Endothelial cell of umbilical vein (primary cell): Measurements from ENCODE around the gene PPM1F. TPM values are rescaled to one million over a fixed set of nuclear protein-coding genes. Genes with fewer than 3 reads are reported as not detected.

Experiments
- BruUV-seq: library from RNA; stranded (reverse); fragments of 400-500 nt; replicated peaks from 2 replicates; lab custom pipeline; 2021; lab: Mats Ljungman, UMichigan
- CTCF ChIA-PET: fragments of 300-600, 350-600 bp; sonication (Branson Sonifier 250); formaldehyde crosslinking; loops from one replicate; lab custom pipeline; 2021; ENCODE audit warnings: antibody characterized with exemption, inconsistent platforms; lab: Charles Lee
- POLR2A ChIA-PET: fragments of 300-600, 350-600 bp; sonication (Branson Sonifier 250); formaldehyde crosslinking; loops from one replicate; lab custom pipeline; 2021; ENCODE audit warnings: antibody characterized with exemption, inconsistent platforms; lab: Charles Lee
- DNase-seq: peaks from one replicate; pipeline ENCODE4 v3.0.0-alpha.2; 2011; ENCODE audit warnings: low read depth, low spot score
- FAIRE-seq: peaks from 2 replicates; lab custom pipeline; 2011; peaks lifted over from hg19 to GRCh38; lab: Jason Lieb, UNC
- H2AFZ ChIP-seq: 2 replicates; pipeline ENCODE4 v1.6.0; 2012; ENCODE audit warnings: low read depth, low read length, control low read depth, inconsistent platforms
- H3K27ac ChIP-seq: 2 replicates; pipeline ENCODE4 v1.5.1; 2011; ENCODE audit warnings: low read depth, mild to moderate bottlenecking, control low read depth, low read length, moderate library complexity; ENCODE audit not compliant: insufficient read depth
- H3K27me3 ChIP-seq, 2 experiments: 2 replicates each; pipeline versions ENCODE4 v1.6.0 to v1.6.1; 2011; ENCODE audit warnings: low read length in 2 of 2, mixed read lengths in 1 of 2; ENCODE audit not compliant: control insufficient read depth in 2 of 2, insufficient read depth in 2 of 2
- H3K36me3 ChIP-seq, 2 experiments: 2 replicates in 1 of 2; 3 replicates in 1 of 2; pipeline ENCODE4 v1.5.1; 2011; ENCODE audit warnings: low read length in 2 of 2, mild to moderate bottlenecking in 1 of 2, moderate library complexity in 1 of 2; ENCODE audit not compliant: control insufficient read depth in 2 of 2, insufficient read depth in 2 of 2; ENCODE audit errors: extremely low read depth in 1 of 2
- H3K4me1 ChIP-seq: 3 replicates; pipeline ENCODE4 v1.5.1; 2011; ENCODE audit warnings: mild to moderate bottlenecking, low read length; ENCODE audit not compliant: control insufficient read depth, insufficient read depth; ENCODE audit errors: extremely low read depth
- H3K4me2 ChIP-seq: 2 replicates; pipeline ENCODE4 v1.6.1; 2011; ENCODE audit warnings: low read length, control low read depth, mixed read lengths; ENCODE audit not compliant: insufficient read depth
- H3K4me3 ChIP-seq, 3 experiments: fragments of 200-600 bp in 1 of 3; sonication (generic), shearing (Covaris generic) in 1 of 3; replicated peaks in 1 of 3; 2 replicates each; pipeline ENCODE4 v1.5.1; 2011 to 2016; ENCODE audit warnings: control low read depth in 3 of 3, low read length in 3 of 3, mild to moderate bottlenecking in 2 of 3, inconsistent platforms in 1 of 3, low read depth in 1 of 3, moderate library complexity in 1 of 3; ENCODE audit not compliant: insufficient read depth in 1 of 3
- H3K79me2 ChIP-seq: 2 replicates; pipeline ENCODE4 v1.6.0; 2012; ENCODE audit warnings: low read length, inconsistent platforms; ENCODE audit not compliant: control insufficient read depth, insufficient read depth
- H3K9ac ChIP-seq: replicated peaks from 2 replicates; pipeline ENCODE3; 2011; ENCODE audit warnings: low read length, control low read depth; ENCODE audit not compliant: insufficient read depth; ENCODE audit errors: extremely low read depth
- H3K9me1 ChIP-seq: replicated peaks from 3 replicates; pipeline ENCODE4 v1.6.0; 2011; ENCODE audit warnings: mild to moderate bottlenecking, low read length; ENCODE audit not compliant: control insufficient read depth, insufficient read depth; ENCODE audit errors: extremely low read depth
- H3K9me3 ChIP-seq: replicated peaks from 2 replicates; pipeline ENCODE4 v1.5.1; 2012; ENCODE audit warnings: low read length, inconsistent platforms; ENCODE audit not compliant: control insufficient read depth, insufficient read depth
- H4K20me1 ChIP-seq: replicated peaks from 2 replicates; pipeline ENCODE3; 2011; ENCODE audit warnings: mild to moderate bottlenecking, low read length; ENCODE audit not compliant: control insufficient read depth, insufficient read depth; ENCODE audit errors: extremely low read depth
- EZH2 ChIP-seq: IDR thresholded peaks from 2 replicates; pipeline ENCODE4 v1.6.1; 2012; ENCODE audit warnings: borderline replicate concordance, low read depth, mild to moderate bottlenecking, moderate library complexity, low read length, inconsistent platforms; ENCODE audit not compliant: severe bottlenecking
- FOS ChIP-seq: IDR thresholded peaks from 2 replicates; pipeline ENCODE4 v1.6.1; 2011; ENCODE audit warnings: mild to moderate bottlenecking, low read length, moderate library complexity, borderline replicate concordance; ENCODE audit not compliant: insufficient read depth
- GATA2 ChIP-seq: IDR thresholded peaks from 2 replicates; pipeline ENCODE4 v1.7.0; 2011; ENCODE audit warnings: low read depth, mild to moderate bottlenecking, moderate library complexity, mixed read lengths, low read length; ENCODE audit not compliant: insufficient read length, insufficient read depth
- JUN ChIP-seq: IDR thresholded peaks from 2 replicates; pipeline ENCODE4 v1.6.1; 2011; ENCODE audit warnings: borderline replicate concordance, low read depth; ENCODE audit not compliant: insufficient read length, insufficient read depth
- POLR2A ChIP-seq: IDR thresholded peaks from 2 replicates; pipeline ENCODE4 v1.6.1; 2012; ENCODE audit warnings: low read depth, mild to moderate bottlenecking, control low read depth, low read length
- POLR2AphosphoS5 ChIP-seq: IDR thresholded peaks from 2 replicates; pipeline ENCODE4 v1.6.1; 2012; ENCODE audit warnings: low read depth, mild to moderate bottlenecking, control low read depth, low read length, moderate library complexity; ENCODE audit not compliant: insufficient read depth
- dilution Hi-C: fragments of 300-500 bp; cut with MboI; formaldehyde crosslinking; loops from one replicate; pipeline ENCODE4 v1.15.0; 2019; ENCODE audit warnings: low sequenced_read_pairs; ENCODE audit not compliant: extremely low pct_ligation_motif_present
- intact Hi-C: fragments of 100-400 bp; cut with micrococcal nuclease; formaldehyde crosslinking; loops from one replicate; pipeline ENCODE4 v1.10.0; 2022
- polyA plus RNA-seq, 4 experiments: library from polyadenylated mRNA; depleted of rRNA in 3 of 4; stranded (reverse) in 3 of 4; unstranded in 1 of 4; fragments of >200 nt; gene quantifications; 2 replicates each; pipeline versions ENCODE4 v1.2.1 to v1.2.3, GENCODE V29; 2011 to 2012; ENCODE audit warnings: missing spikeins in 1 of 4
- total RNA-seq: library from RNA; stranded (reverse); gene quantifications from 2 replicates; pipeline ENCODE4 v1.2.3, GENCODE V29; 2021
- TF ChIP-seq, protein P1 (sequence below): IDR thresholded peaks from 2 replicates; pipeline ENCODE4 v1.6.1; 2011; ENCODE audit not compliant: insufficient read depth, insufficient read length

The PPM1F gene
- total and polyA plus RNA-seq, 2 donors (not counting 3 experiments of a cell fraction or from before 2014, with no cell fraction given), result 107 to 178 TPM

DNA sequence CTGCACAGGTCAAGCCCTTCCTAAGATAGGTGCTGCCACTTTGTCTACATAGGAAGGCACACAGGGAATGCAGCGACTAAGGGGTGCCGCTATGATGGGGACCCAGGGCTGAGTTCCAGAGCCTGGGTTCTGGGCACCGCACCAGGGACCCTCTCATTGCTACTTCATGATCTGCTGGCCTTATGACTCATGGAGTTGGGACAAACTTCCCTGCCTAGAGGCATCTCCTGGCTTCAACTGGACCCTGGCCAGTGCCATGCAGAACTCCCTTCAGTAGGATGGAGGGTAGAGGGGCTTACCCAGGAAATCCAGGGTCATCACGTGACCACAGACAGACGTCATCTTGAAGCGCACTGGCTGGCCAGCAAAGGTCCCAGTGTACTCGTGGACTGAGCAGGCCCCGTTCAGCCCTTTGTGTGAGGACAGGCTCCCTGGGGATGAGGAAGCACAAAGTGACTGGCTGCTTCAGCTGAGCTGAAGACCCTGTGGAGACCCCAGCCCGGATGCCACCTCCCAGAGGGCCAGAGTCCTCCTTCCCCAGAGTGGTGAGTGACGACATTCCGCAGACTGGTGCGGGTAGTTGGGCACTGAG is 21.5 kb upstream of the PPM1F start:
- dilution Hi-C loops (no loop called here), intact Hi-C loops (no loop called here)
- TF ChIP-seq POLR2A (no peak), EZH2 (no peak), FOS (no peak), GATA2 (no peak)
- TF ChIP-seq, protein P1, sequence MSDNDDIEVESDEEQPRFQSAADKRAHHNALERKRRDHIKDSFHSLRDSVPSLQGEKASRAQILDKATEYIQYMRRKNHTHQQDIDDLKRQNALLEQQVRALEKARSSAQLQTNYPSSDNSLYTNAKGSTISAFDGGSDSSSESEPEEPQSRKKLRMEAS, result no peak
- peaks cover 17% of the 10 kb centered on the region for H3K79me2 ChIP-seq
- POLR2A ChIA-PET, result no interaction called here
- H3K27ac ChIP-seq, result no peak overlapping the region
- H2AFZ ChIP-seq, result no peak overlapping the region
- FAIRE-seq, result no peak
- no peaks in the 10 kb centered on the region for H3K4me1 ChIP-seq
- H4K20me1 ChIP-seq, result no peaks in the 10 kb centered on the region
- H3K36me3 ChIP-seq, result peaks cover 26 to 27% of the 10 kb centered on the region in 2 experiments
- H3K9me3 ChIP-seq, result no peaks in the 10 kb centered on the region
- no peak overlapping the region for H3K4me2 ChIP-seq
- H3K4me3 ChIP-seq, result no peak overlapping the region
- no peaks in the 10 kb centered on the region for H3K9me1 ChIP-seq
- H3K27me3 ChIP-seq, result no peaks in the 10 kb centered on the region
- CTCF ChIA-PET, result no interaction called here
- no TSS peak for BruUV-seq
- DNase-seq, result no peak
- H3K9ac ChIP-seq, result no peak overlapping the region

DNA sequence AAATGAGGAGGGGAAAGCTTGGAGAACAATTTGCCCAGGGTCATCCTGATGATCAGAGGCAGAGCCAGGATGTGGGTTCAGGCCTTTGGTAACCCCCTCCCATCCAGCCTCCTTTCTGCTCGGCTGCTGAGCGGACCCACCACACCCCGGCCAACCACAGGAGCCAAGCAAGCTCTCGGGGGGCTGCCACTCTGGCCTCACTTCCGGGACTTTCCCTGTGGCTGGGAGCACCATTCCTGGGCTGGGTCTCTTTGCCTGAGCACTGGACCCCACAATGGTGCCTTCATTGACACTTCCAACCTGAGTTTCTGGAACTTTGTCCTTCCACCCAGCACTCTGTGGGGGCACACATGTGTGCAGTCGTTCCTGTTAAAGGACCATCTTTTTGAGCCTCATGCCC is 20.2 kb upstream of the PPM1F start:
- no peak overlapping the region for H3K27ac ChIP-seq
- ChIA-PET CTCF (interaction anchor here (0.7 to 3.4 kb wide), 25 partner anchors 9 to 343 kb away, joined by 3 to 26 read pairs (median 4); partner anchors contain the start of genes PPM1F and TOP3B), POLR2A (interaction anchor here (1.2 kb wide), 1 partner anchor 536 kb away, joined by 4 read pairs; the partner anchor contains the start of gene ZNF280B)
- dilution Hi-C loops (no loop called here), intact Hi-C loops (no loop called here)
- H3K9ac ChIP-seq, result no peak overlapping the region
- no peaks in the 10 kb centered on the region for H3K9me1 ChIP-seq
- no peak for DNase-seq
- BruUV-seq, result no TSS peak
- no peak overlapping the region for H2AFZ ChIP-seq
- no peak for FAIRE-seq
- H3K4me1 ChIP-seq, result no peaks in the 10 kb centered on the region
- H3K4me3 ChIP-seq, result no peak overlapping the region
- no peaks in the 10 kb centered on the region for H3K27me3 ChIP-seq
- H3K9me3 ChIP-seq, result no peaks in the 10 kb centered on the region
- no peak overlapping the region for H3K4me2 ChIP-seq
- H3K79me2 ChIP-seq, result peaks cover 10% of the 10 kb centered on the region
- no peak for TF ChIP-seq POLR2A
- TF ChIP-seq EZH2, result no peak
- no peak for TF ChIP-seq POLR2AphosphoS5
- TF ChIP-seq JUN, result no peak
- TF ChIP-seq, protein P1, result no peak
- peaks cover 25 to 36% of the 10 kb centered on the region in 2 experiments for H3K36me3 ChIP-seq
- H4K20me1 ChIP-seq, result no peaks in the 10 kb centered on the region
